Stimulated activated effector memory CD8-positive, alpha-beta T cell treated with anti-CD3 and anti-CD28 coated beads, Interleukin-12 subunit alpha, Interleukin-12 subunit beta, amount 100 ng/mL, for 72 hours (primary cell): ENCODE results near the gene MADCAM1.

Source experiments
- ATAC-seq: fragments of 150-1000 bp; cut with Tn5 transposase; 2 replicates; pipeline ENCODE4 v1.10.0; 2021
- DNase-seq, 2 donors: peaks; one replicate each; pipeline ENCODE4 v3.0.0; 2021 to 2022; ENCODE audit warnings: low spot score in 2 of 2
- H3K27ac Mint-ChIP-seq: one replicate; pipeline ENCODE4 v1.8.0; 2022; ENCODE audit warnings: mild to moderate bottlenecking, mixed read lengths
- H3K36me3 Mint-ChIP-seq: one replicate; pipeline ENCODE4 v1.8.0; 2022; ENCODE audit warnings: mild to moderate bottlenecking, mixed read lengths
- H3K4me1 Mint-ChIP-seq: one replicate; pipeline ENCODE4 v1.8.0; 2022; ENCODE audit warnings: mixed read lengths
- H3K4me3 Mint-ChIP-seq: one replicate; pipeline ENCODE4 v1.8.0; 2022; ENCODE audit warnings: mild to moderate bottlenecking, mixed read lengths
- H3K9me3 Mint-ChIP-seq: one replicate; pipeline ENCODE4 v1.8.0; 2022; ENCODE audit warnings: mixed read lengths

The MADCAM1 gene

DNA sequence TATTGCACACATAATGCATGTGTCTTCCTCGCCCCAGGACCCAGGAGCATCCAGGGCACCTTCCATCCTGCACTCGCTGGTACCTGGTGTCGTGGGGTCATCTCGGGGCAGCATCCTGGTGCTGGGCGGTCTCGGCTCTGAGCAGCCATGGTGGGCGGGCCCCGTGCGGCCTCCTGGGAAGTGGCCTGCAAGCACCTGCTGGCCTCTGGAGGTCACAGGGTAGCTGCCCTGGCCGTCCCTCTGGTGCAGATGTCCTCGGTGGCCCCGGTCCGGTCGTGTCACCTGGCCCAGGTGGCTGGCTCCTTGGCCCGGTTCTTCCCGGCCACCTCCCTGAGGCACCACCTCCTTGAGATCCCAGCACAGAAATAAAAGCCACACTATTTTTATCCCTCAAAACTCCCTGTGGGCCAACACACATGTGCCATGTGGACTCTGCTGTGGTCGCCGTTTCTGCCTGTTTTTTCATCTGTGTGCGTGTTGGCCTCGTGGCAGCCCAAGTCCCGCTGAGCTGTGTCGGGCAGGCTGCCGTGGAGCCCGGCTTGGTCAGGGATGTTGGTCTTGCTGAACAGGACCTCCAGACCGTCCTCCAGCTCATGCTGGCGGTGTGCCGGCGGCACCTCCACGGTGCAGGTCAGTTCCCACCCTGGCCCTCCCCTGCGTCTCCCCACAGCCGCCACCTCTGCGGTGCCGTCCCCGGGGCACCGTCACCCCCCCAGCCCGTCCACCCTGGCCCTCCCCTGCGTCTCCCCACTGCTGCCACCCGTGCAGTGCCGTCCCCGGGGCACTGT, 42.5 kb downstream of the MADCAM1 start:
- ATAC-seq (no peak), DNase-seq (no peak)
- Mint-ChIP-seq H3K4me1 (peaks cover 8% of the 10 kb centered on the region), H3K9me3 (no peaks in the 10 kb centered on the region), H3K27ac (no peak overlapping the region), H3K36me3 (peaks cover 38% of the 10 kb centered on the region), H3K4me3 (no peak overlapping the region)

DNA sequence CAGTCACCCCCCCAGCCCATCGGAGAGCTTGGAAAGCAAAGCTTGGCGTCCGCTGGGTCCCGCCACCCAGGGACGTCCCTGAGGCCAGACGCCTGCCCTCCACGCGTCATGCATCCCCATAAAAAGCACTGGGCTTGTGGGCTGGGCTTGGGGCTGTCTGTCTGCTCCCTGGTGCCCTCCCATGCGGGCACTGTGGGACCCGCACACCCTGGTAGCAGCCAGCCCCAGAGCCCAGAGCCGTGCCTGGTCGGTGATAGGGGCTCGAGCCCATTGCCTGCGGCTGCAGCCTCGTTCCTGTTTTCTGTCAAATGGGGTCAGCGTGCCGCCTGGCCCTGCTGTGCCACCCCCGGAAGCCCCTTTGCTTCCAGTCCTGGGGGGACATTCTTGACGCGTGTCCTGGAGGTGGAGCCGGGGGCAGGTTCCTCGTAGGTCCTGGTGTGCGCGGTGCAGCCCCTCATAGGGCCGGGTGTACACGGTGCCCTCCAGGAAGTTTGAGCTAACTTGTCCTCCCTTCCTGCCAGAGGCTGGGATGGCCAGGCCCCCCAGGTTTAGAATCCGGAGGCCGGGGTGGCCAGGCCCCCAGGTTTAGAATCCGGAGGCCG, 43.2 kb downstream of the MADCAM1 start:
- peaks cover 15% of the 10 kb centered on the region for H3K4me1 Mint-ChIP-seq
- ATAC-seq (no peak), DNase-seq (no peak)
- H3K4me3 Mint-ChIP-seq, result no peak overlapping the region
- H3K9me3 Mint-ChIP-seq, result no peaks in the 10 kb centered on the region
- H3K36me3 Mint-ChIP-seq, result peaks cover 44% of the 10 kb centered on the region
- no peak overlapping the region for H3K27ac Mint-ChIP-seq

DNA sequence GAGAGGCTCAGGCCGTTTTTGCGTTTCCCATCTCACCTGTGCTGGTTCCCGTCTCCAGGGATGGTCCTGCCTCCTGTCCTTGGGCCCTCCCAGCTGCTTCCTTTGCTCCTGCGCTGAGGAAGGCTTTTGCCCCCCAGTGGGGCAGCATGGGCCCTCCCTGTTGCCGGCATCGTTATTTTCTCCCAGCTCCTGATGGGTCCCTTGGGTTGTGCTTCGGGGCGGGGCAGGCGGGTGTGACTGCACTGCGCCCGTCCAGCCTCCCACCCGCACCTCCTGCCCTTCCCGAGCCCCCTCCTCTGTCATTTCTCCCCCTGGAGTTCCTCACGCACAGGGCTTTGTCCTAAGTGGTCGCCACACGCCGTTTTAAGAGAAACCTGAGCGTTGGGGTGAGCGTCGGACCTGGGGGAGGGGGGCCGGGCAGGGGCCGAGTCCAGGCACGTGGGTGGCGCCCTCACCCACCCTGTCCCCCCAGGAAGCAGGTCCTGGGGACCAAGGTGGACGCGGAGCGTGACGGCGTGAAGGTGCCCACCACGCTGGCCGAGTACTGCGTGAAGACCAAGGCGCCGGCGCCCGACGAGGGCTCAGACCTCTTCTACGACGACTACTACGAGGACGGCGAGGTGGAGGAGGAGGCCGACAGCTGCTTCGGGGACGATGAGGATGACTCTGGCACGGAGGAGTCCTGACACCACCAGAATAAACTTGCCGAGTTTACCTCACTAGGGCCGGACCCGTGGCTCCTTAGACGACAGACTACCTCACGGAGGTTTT, 44.8 kb downstream of the MADCAM1 start:
- Mint-ChIP-seq H3K4me1 (peaks cover 16% of the 10 kb centered on the region), H3K36me3 (peaks cover 51% of the 10 kb centered on the region), H3K27ac (no peak overlapping the region), H3K4me3 (no peak overlapping the region), H3K9me3 (no peaks in the 10 kb centered on the region)
- no peak for ATAC-seq
- no peak for DNase-seq

DNA sequence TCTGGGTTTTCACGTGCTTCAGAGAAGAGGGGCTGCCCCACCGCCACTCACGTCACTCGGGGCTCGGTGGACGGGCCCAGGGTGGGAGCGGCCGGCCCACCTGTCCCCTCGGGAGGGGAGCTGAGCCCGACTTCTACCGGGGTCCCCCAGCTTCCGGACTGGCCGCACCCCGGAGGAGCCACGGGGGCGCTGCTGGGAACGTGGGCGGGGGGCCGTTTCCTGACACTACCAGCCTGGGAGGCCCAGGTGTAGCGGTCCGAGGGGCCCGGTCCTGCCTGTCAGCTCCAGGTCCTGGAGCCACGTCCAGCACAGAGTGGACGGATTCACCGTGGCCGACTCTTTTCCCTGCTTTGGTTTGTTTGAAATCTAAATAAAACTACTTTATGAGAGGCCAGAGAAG, 45.4 kb downstream of the MADCAM1 start:
- Mint-ChIP-seq H3K27ac (no peak overlapping the region), H3K4me3 (no peak overlapping the region), H3K4me1 (peaks cover 16% of the 10 kb centered on the region), H3K36me3 (peaks cover 51% of the 10 kb centered on the region), H3K9me3 (no peaks in the 10 kb centered on the region)
- DNase-seq (no peak), ATAC-seq (no peak)

DNA sequence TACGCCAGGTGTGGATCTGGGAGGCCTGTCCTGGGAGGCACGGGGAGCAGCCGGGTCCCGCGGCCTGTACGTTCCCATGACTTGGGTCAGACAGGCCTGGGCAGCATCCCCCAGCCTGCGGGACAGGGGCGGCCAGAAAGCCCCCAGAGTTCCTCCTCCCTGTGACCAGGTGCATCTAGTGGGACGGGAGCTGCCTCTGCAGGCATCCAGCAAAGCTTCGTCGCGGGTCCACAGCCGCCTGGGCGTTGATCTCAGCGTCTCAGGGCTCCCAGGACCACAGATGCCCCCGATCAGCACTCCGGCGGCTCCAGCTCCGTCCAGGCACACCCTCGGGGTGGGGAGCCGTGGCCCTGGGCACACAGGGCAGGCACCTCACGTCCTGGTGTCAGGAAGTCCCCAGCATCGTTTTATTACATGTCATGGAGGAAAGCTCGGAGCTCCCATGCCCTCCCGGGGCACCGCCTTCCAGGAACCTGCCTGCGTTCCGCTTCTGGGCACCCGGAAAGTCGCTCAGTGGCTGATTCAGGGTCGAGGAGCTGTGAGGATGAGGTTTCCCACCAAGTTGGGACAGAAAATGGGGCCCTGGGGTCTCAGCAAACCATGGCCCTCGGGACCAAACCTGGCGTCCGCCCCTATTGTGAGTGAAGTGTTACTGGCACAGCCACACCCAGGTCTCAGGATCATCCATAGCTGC, 46.0 kb downstream of the MADCAM1 start:
- Mint-ChIP-seq H3K9me3 (no peaks in the 10 kb centered on the region), H3K4me3 (peak overlapping the region; percentile 86), H3K27ac (no peak overlapping the region), H3K4me1 (peaks cover 16% of the 10 kb centered on the region), H3K36me3 (peaks cover 52% of the 10 kb centered on the region)
- ATAC-seq, result no peak
- no peak for DNase-seq

DNA sequence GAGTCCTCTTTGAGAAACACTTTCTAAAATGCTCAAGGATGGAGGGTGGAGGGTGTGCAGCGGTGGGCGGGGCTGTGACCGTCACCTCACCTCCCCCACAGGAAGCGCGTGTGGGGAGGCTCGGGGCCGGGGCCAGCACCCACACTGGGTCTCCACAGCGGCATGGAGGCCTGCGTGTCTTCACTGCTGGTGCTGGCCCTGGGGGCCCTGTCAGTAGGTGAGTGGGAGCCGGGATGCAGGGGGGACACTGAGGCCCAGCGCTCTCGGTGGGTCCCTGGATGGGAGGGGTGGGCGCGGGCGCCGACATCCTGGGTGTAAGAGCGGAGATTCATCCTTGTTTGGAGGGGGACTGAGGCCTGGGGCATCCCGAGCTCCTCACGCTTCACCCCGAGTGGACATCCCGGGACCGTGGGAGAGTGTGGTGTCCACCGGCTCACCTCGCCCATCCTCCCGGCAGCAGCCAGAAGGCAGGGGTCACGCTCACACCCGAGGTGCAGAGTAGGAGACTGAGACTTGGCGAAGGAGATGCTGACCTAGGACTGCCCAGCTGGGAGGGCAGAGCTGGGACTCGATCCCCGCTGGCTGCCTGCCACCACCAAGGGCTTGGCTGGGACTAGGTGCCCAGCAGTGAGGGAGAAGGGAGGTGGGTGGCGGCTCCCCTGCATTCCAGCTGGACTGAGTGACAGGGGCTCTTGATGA, 47.8 kb downstream of the MADCAM1 start, which contains the start of gene GZMM:
GZMM (plus strand) TSS at position 144 of the 699 bp plus-strand sequence; CDS start at position 163, 19 bp downstream.
- Mint-ChIP-seq H3K27ac (peak within 1 kb of the TSS; percentile 93), H3K4me1 (peaks cover 25% of the 10 kb centered on the region), H3K4me3 (peak within 1 kb of the TSS; percentile 86), H3K9me3 (no peaks in the 10 kb centered on the region), H3K36me3 (peaks cover 41% of the 10 kb centered on the region)
- DNase-seq, result peak; percentile 56 to 87
- peak; percentile 95 for ATAC-seq

DNA sequence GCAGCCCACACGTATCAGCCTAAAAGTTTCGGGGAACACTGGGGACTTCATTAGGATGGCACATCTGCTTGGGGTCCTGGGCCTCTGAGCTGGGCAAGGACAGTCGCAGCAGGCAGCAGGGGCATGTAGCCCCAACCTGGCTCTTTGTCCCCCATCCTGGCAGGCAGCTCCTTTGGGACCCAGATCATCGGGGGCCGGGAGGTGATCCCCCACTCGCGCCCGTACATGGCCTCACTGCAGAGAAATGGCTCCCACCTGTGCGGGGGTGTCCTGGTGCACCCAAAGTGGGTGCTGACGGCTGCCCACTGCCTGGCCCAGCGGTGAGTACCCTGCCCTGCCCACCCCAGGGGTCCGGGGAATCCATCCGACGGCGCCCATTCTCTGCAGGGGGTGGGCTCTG, 50.8 kb downstream of the MADCAM1 start:
- ATAC-seq (no peak), DNase-seq (no peak)
- H3K4me1 Mint-ChIP-seq, result peaks cover 34% of the 10 kb centered on the region
- H3K9me3 Mint-ChIP-seq, result no peaks in the 10 kb centered on the region
- no peak overlapping the region for H3K27ac Mint-ChIP-seq
- no peak overlapping the region for H3K4me3 Mint-ChIP-seq
- H3K36me3 Mint-ChIP-seq, result peaks cover 27% of the 10 kb centered on the region

DNA sequence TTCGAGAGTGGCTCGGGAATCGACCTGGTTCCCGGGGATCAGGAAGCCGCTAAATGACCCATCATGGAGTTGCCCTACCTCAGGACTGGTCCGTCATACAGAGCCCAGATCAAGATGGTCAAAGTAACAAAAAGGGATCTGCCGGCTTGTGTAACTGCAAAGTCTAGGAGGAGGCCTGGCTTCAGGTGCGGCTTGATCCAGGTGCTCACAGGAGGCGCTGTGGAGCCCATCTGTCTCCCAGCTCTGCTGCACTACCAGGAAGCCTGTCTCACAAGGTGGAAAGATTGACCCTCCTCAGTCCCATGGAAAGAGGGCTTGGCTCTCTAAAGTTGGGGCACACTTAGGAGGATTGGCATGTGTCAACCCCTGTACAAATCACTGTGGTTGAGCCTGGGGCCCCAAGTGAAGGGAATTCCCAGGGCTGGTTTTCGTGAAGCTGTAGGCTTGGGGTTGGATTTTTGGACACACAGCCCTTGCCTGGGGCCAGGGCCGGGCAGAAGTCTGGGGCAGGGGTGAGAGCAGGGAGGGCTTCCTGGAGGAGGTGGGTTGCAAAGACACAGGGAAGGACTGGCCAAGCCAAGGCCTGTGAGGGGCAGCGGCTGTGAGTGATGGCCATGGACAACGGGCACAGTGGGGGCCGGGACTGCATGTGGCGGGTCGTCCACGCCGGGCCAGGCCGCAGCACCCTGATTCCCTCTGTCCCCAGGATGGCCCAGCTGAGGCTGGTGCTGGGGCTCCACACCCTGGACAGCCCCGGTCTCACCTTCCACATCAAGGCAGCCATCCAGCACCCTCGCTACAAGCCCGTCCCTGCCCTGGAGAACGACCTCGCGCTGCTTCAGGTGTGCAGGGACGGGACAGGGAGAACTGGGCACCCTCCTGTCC, 51.8 kb downstream of the MADCAM1 start:
- ATAC-seq, result no peak
- no peak overlapping the region for H3K4me3 Mint-ChIP-seq
- H3K9me3 Mint-ChIP-seq, result no peaks in the 10 kb centered on the region
- no peak for DNase-seq
- H3K27ac Mint-ChIP-seq, result peak overlapping the region; percentile 65
- H3K36me3 Mint-ChIP-seq, result peaks cover 31% of the 10 kb centered on the region
- H3K4me1 Mint-ChIP-seq, result peaks cover 34% of the 10 kb centered on the region

DNA sequence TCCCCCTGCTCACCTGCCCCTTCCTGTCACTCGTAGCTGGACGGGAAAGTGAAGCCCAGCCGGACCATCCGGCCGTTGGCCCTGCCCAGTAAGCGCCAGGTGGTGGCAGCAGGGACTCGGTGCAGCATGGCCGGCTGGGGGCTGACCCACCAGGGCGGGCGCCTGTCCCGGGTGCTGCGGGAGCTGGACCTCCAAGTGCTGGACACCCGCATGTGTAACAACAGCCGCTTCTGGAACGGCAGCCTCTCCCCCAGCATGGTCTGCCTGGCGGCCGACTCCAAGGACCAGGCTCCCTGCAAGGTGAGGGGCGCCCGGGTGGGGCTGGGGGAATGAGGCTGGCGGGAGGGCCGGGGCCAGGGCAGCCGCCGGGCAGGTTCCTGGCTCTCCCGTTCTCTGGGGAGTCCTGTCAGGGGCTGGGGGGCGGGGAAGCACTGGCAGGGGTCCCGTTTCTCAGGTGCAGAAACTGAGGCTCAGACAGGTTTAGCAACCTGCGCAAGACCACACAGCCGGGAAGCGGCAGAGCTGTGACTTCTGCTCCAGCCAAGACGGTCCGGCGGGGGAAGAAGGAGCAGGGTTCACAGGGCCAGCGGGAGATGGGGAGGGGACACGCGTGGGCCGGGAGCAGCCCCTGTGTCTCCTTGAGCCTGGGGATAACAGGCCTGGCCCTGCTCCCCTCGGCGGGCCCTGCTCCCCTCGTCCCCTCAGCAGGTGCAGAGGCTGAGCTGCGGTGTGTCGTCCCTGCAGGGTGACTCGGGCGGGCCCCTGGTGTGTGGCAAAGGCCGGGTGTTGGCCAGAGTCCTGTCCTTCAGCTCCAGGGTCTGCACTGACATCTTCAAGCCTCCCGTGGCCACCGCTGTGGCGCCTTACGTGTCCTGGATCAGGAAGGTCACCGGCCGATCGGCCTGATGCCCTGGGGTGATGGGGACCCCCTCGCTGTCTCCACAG, 52.9 kb downstream of the MADCAM1 start:
- H3K27ac Mint-ChIP-seq, result no peak overlapping the region
- H3K9me3 Mint-ChIP-seq, result no peaks in the 10 kb centered on the region
- no peak overlapping the region for H3K4me3 Mint-ChIP-seq
- peaks cover 28% of the 10 kb centered on the region for H3K4me1 Mint-ChIP-seq
- DNase-seq, result no peak
- ATAC-seq, result peak; percentile 9
- H3K36me3 Mint-ChIP-seq, result peaks cover 22% of the 10 kb centered on the region

DNA sequence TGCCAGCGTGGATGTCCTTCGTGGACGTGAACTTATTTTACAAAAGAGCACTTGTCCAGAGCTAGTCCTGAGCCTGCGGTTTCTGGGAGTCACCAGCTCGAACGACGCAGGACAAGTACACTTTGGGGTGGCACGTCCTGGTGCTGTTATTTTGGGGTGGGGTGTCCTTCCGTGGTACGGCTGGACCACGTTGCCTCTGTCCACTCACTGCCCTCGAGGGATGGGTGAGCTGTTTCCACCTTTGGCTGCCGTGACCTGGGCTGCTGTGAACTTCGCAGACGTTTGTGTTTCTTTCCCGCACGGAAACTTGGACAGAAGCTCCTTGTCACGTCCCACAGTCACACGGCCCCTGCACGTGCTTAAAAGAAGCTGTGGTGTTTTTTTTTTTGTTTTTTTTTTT, 58.5 kb downstream of the MADCAM1 start:
- Mint-ChIP-seq H3K36me3 (peaks cover 5% of the 10 kb centered on the region), H3K4me1 (peaks cover 9% of the 10 kb centered on the region), H3K27ac (no peak overlapping the region), H3K9me3 (no peaks in the 10 kb centered on the region), H3K4me3 (no peak overlapping the region)
- DNase-seq (no peak), ATAC-seq (no peak)
